IPS-11a (cell line): ENCODE results near the gene PDZD2.
"Not testable (repeated sequence)": the region's sequence is repeated elsewhere in the genome, so short reads cannot be mapped to it uniquely, and the experiment has no call there.

ENCODE experiments used
- H3K4me3 ChIP-seq: one replicate; pipeline ENCODE4 v1.5.1; 2013; ENCODE audit warnings: low read depth, low read length, control low read depth

The PDZD2 gene

DNA sequence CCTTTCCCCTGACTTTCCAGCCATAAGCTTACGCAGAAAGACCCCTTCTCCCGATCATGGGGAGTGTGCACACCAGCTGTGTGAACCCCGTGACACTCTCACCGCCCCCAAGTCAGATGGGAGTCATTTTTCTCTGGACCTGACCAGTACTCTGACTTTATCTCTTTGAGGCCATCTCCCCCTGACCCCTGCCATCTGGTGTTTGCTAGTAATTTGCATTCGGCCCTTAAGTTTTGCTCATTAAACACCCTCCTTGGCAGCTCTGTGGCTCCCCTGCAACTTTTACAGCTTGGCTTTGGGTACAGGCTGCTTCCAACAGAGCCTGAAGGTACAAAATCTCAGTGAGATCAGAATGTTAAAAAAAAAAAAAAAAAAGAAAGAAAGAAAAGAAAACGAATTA lies 43.9 kb downstream of the PDZD2 start:
- H3K4me3 ChIP-seq = no peak overlapping the region

DNA sequence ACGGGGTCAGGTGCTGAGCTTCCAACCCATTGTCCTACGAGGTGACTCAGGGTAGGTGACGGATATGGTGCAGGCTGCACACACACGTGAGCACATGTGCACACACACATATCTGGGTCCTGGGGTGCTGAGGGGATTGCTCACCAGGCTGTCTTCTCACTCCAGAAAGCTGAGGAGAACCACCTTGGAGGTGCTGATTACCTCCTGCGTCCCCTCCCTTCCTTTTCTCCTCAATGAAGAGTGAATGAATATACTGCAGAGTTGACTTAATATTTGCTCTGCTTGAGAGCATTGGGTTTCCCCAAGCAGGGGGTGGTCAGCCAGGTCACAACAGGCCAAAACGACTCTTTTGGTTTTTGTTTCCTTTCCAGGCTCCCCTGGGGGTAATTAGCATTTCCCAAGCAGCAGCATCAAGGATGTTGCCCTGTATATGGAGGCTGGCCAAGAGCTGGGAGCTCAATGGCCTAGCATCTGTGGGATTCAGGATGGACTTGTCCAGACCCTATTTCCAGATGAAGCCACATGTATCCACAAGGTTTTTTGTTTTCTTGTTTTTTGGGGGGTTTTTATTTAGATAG lies 49.7 kb downstream of the PDZD2 start:
- H3K4me3 ChIP-seq = no peak overlapping the region

DNA sequence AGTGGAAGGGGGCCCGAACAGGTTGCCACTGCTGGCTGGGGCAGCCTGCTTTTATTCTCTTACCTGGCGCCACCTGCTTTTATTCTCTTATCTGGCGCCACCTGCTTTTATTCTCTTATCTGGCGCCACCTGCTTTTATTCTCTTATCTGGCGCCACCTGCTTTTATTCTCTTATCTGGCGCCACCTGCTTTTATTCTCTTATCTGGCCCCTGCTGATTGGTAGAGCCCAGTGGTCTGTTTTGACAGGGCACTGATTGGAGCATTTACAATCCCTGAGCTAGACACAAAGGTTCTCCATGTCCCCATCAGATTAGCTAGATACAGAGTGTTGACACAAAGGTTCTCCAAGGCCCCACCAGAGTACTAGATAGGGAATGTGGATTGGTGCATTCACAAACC lies 52.5 kb downstream of the PDZD2 start:
- H3K4me3 ChIP-seq = not testable (repeated sequence)

DNA sequence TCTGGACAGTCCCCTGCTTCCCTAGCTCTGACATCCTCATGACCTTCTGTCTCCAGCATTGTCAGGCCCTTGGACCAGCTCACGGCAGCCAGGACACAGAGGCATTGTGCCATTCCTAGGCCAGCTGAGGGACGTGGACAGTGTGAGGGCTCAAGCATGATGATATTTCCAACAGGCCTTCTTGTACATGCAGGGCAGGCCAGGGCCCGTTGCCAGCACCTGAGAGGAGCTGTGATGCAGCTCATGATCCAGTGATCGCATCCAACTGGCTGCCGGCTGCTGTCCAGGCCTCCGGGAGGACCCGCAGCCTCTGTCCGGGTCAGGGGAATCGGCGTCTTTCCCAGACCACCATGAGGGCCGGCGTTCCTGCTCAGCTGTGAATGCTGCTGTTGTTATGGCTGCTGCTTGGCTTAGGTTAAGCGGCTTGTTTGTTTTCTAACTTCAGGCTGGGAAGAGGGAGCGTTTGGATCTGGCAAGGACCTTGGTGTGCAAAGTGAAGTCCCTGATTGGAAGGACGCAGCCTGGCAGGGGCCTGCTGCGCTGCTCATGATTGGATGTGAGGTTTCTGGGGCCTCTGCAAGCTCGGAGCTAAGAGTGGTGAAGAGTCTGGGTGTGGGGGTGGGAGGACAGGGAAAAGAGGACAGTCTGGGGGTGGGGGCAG lies 53.8 kb downstream of the PDZD2 start:
- no peak overlapping the region for H3K4me3 ChIP-seq

DNA sequence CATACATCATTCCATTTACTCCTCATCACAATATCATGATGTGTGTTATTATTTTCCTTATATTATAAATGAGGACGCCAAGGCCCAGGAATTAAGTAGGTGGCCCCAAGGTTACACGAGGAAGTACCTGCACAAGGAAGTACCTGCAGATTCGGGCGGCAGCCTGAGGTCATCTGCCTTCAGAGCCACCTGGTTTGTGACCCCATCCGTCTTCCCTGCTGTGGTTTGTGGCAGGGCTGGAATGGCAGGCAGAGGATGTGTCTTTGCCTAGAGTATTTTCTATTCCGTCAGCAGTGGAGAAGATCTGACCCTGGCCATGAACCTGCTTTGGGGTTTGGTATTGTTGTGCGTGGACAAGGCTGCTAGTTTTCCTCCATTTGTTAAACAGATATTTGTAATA lies 59.7 kb downstream of the PDZD2 start:
- no peak overlapping the region for H3K4me3 ChIP-seq

DNA sequence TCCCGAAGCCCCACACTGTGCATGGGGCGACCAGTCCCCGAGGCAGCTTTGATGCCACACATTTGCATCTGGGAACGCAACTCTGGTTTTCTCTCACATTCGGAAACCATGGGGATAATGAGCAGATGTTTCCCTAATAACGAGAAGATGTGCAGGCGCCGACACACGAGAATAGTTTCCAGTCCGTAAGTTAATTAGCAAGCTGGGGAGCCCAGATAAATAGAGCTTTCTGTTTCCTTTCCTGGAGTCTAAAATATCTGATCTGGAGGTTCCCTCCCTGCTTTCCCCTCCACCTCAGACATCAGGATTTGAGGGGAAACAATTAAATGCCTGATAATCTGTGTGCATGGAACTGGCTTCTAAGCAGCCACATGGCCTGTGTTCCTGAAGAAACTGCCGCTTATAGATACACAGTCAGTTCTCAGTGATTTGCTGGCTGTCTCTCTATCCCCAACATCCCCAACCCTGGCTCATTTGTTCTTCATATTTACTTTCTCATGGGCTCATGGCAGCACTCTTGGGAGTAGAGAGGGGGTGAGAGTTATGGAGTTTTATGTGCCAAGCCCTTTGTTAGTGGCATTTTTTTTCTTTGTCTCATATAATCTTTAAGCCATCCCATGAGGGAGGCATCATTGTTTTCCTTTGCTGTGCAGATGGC lies 62.8 kb downstream of the PDZD2 start:
- H3K4me3 ChIP-seq = no peak overlapping the region

DNA sequence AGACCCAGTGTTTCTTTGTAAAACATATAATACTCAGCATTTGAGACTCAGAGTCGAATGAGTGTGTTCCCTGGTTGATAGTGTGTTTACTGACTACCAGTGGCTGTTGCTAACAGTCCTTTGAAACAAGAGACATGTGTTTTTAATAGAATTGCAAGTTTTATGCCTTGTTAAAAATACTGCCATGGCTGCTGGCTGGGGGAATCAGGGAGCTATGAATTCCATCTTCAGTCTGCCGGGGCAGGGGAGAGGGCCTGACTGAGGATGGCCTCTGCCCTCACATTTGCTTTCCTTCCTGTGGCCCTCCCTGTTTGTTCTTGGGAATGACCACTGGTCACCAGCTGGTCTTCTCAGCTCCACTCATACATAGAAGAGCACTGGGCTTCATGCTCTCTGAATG lies 63.8 kb downstream of the PDZD2 start:
- no peak overlapping the region for H3K4me3 ChIP-seq

DNA sequence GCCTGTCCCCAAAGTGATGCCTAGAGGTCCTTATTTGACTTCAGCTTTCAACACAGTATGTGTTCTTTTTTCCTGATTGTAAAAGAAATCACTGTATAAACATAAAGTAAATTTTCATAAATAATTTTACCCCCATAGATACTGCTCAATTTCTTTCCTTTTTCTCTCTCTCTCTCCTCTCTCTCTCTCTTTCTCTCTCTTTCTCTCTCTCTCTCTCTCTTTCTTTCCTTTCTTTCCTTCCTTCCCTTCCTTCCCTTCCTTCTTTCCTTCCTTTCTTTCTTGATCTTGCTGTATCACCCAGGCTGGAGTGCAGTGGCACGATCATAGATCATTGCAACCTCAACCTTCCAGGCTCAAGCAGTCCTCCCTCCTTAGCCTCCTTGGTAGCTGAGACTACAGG lies 64.8 kb downstream of the PDZD2 start:
- H3K4me3 ChIP-seq = no peak overlapping the region

DNA sequence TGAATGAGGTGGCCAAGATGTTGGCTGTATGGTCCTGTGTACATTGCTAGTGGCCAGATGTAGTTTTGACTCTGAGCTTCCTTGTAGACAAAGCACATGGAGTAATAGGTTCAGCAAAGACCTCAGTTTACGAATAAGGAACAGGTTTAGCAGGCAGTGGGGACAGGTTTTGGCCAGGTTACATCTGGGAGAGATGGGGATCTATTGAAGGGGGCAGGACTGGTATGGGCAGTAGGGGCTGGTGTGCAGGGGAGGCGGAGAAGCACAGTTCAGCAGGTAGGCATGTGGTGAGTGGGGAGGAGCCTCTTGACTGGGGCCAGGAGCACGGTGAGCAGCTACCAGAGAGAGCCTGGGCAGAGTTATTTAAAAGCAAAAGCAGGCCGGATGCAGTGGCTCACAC lies 67.3 kb downstream of the PDZD2 start:
- H3K4me3 ChIP-seq = no peak overlapping the region

DNA sequence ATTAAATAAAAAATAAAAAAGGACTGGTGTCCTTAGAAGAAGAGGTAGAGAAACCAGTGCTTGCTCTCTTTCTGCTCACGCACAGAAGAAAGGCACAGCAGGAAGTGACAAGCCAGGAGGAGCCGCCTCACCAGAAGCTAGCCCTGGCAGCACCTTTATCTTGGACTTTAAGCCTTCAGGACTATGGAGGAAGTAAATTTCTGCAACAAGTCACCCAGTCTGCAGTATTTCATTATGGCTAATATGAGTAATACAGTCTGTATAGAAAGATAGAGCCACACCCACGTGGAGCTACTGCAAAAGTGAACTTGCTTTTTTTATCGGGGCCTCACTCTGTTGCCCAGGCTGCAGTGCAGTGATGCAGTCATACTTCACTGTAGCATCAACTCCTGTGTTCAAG lies 68.4 kb downstream of the PDZD2 start:
- no peak overlapping the region for H3K4me3 ChIP-seq

DNA sequence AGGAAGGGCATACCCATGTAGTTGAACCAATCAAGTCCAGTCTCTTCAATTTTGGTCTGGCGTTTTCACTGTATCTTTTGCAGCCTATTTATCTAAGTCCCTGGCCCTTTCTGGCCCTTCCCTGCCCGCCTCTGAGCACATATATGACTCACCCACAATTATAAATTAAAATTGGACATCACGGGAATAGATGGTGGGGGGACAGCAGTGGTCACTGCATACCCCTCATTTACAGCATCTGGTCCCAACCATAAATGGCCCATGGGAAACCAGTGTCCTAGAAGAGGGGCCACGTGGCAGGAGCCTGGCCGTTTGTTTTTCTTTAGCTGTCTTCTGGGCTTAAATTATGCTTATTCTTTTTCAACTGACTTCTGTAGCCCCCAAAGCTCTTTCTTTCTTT lies 69.2 kb downstream of the PDZD2 start:
- no peak overlapping the region for H3K4me3 ChIP-seq

DNA sequence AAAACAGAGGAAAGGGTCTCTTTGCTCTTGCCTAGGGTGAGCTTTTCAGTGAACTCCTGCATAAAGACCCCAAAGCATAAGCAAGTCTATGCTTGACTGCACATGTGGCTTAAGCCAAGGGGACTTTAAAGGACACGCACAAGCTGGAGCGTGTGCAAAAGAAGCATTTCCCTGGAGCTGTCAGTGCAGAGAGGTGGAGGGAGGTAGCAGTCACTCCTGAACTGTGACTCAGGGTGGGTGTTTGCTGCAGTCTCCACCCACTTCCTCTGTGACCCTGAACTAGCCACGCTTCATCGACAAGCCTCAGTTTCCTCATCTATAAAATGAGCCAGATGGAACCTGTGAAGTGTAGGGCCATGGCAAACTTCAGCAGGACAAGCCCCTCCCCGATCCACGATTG lies 72.4 kb downstream of the PDZD2 start:
- no peak overlapping the region for H3K4me3 ChIP-seq

DNA sequence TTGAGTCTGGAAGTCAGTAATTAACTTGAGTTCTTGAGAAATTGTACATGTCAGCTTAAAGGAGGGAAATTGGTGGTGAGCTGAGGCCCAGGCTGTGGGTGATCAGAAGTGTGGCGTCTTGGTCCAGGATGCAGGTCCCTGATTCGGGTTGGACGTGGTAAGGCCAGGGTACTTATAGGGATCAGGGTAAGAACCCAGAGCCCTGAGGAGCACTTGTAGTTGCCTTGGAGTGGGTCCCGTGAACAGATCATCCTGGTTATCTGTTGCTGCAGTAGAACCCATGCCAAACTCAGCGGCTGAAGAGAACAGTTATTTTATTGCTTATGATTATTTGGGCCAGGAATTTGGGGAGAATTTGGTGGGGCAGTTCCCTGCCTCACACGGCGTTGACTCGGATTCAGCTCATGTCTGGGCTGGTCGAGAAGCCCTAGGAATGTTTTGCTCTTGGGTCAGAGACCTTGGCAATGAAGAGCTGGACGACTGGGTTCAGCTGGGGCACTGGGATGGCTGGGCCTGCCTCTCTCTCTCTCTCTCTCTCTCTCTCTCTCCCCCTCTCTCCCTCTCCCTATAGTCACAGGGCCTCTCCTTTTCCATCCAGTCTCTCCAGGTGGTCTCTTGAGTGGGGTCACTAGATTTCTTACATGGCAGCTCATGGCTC lies 73.1 kb downstream of the PDZD2 start:
- H3K4me3 ChIP-seq = no peak overlapping the region

DNA sequence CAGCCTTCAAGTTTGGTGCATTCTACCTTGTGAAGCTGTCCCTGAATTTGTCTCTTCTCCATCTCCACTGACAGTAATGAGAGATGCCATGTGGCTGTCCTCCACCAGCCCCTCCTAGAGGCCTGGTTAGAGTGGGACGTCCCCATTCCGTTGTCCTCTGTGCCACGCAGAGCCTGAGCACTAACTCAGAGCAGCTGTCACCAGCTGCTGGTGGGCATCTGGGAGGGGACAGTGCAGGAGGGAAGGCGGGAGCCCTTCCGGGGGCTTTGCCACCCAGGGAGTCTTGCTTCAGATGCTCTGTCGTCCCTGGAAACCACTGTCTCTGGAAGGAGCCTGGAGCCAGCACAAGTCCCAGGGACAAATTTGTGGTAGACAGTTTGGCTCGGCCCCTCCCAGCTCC lies 78.6 kb downstream of the PDZD2 start:
- H3K4me3 ChIP-seq = no peak overlapping the region

DNA sequence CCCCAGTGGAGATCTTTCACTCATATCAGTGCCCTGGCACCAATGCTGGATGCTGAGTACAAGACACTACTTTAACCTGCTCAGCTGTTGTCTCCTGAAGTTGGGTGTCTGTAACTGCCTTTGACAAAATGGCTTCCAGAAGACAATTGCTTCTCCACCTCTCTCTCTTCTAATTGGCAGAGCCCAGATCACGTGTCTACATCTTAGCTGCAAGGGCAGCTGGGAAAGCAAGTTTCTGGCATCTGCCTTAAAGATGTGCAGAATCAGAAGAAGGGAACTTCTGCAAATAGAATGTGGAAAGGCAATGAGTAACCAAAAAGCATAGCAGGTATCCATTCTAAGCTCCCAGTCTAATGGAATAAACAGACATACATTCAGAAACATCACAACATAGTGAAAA lies 81.1 kb downstream of the PDZD2 start:
- H3K4me3 ChIP-seq = no peak overlapping the region

DNA sequence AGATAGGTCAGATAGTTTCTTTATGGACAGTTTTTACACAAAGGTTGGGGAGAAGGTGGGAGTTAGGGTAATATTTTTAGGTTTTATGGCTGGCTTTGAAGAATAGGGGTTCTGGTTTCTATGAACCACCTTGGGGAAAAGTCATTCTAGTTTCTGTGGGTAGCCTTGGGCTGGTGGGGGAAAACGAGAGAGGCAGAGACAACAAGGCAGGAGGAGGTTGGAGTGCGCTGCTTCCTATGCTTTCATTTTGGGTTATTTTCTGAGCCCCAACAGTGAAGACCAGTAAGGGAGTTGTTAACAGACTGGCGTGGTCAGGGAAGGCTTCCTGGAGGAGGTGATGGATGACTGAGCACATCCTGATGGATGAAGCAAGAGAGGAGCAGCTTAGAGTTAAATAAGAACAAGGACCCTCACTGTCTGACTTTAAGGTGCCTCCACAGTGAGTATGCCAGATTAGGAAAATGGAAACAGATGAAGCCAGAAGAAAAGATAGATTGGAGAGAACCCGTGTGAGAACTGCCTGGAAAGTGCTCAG lies 81.9 kb downstream of the PDZD2 start:
- H3K4me3 ChIP-seq = no peak overlapping the region

DNA sequence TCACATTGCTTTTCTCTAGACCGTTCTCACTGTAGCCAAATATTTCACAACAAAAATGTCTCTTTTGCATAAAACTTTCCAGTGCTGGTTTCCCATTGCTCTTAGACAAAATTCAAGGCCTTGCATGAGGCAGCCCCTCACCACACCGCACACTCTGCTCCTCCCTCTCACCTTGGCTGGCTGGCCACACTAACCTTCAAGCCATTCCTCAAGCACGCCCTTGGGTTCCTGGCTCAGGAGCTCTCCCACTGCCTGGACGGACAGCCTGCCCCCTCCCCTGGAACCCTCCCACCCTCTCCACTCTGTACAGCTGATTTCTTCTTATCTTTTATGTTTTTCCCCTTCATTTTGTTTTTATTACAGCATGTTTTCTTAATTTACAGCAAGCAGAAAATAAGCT lies 83.2 kb downstream of the PDZD2 start:
- H3K4me3 ChIP-seq = no peak overlapping the region

DNA sequence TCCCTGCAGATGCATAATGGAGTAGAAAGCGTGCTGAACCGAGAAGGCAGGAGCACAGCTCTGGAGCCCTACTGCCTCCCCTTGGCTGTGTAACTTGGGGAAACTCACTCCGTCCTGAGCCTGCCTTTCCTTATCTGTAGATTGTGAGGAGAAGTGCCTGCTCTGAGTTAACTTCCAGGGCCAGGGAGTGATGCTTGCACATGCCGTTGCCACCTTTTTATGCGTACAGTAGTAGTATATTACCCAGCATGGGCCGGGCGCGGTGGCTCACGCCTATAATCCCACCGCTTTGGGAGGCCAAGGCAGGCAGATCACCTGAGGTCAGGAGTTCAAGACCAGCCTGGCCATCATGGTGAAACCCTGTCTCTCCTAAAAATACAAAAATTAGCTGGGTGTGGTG lies 87.1 kb downstream of the PDZD2 start:
- no peak overlapping the region for H3K4me3 ChIP-seq

DNA sequence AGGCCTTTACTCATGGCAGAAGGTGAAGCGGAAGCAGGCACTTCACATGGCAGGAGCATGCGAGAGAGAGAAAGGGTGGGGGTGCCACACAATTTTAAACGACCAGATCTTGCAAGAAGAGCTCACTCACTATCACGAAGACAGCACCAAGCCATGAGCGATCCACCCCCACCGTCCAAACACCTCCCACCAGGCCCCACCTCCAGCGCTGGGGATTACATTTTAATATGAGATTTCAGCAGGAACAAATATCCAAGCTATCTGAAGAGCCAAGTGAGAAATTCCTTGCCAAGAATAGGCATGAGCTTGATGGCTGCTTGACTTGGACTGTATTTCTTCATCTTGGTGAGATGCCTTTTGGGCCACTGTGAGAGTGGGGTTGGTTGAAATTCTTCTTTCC lies 88.0 kb downstream of the PDZD2 start:
- H3K4me3 ChIP-seq = no peak overlapping the region

DNA sequence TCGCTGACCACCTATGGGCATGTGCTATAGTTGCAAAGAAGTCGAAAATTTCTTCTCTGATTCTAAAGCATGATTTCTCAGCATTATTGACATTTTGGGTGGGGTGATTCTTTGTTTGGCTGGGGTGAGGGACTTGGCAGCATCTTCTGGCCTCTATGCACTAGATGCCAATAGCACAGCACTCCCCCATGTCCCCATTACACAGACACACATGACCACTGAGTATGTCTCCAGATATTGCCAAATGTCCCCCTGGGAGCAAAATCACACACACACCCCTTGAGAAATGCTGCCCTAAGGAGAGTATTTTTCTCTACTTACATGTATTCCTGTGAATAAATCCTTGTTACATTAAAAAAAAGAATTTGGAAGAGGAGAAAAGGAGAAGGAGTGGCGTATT lies 89.1 kb downstream of the PDZD2 start:
- no peak overlapping the region for H3K4me3 ChIP-seq

DNA sequence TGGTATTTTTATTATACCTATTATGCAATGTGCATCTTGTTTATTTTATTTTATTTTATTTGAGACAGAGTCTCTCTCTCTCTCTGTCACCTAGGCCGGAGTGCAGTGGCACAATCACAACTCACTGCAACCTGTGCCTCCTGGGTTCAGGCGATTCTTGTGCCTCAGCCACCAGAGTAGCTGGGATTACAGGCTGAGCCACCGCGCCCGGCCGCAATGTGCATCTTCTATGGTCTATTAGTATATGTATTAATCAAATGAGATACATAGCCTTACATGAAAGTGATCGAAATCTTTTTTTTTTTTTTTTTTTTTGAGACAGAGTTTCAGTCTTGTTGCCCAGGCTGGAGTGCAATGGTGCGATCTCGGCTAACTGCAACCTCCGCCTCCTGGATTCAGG lies 89.9 kb downstream of the PDZD2 start:
- not testable (repeated sequence) for H3K4me3 ChIP-seq

DNA sequence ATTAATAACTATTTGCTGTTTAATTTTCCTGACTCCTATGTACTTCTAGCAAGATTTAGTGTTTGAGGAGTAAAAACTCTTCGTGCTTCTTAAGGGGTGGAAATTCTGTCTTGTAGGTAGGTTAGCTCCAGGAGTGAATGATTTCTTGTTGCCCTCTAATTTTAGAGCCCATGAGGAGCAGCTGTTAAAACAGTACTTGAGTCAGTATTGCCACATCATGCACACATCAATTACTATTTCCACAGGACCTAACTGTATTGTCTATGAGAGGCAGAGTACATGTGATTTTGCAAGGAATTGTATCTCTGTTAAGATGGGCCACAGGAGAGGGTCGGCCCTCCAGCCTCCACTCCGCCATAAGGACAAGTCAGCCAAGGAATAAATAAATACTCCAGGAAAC lies 91.2 kb downstream of the PDZD2 start:
- no peak overlapping the region for H3K4me3 ChIP-seq
